ENCODE results near the gene MSRB3.

Gene MSRB3

DNA sequence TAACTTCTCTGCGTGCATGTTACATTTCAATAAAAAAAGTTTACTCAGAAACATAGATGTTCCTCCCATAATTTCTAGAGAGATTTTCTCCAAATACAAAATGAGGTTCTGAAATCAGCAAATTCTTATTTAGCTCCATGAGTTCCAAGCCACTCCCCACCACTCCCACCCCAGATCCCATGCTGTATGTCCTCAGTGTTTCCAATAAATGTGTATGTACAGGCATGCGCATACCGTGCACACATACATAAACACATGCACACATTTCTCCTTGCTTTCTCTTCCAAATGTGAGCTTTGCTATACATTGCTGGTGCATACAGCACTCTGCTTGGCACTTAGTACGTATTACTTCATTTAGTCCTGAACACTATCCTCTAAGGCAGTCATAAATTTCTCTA is 209.7 kb downstream of the MSRB3 start:
- DNase-seq (ENCODE audit: low read depth): no peak
- TF ChIP-seq, protein P1, sequence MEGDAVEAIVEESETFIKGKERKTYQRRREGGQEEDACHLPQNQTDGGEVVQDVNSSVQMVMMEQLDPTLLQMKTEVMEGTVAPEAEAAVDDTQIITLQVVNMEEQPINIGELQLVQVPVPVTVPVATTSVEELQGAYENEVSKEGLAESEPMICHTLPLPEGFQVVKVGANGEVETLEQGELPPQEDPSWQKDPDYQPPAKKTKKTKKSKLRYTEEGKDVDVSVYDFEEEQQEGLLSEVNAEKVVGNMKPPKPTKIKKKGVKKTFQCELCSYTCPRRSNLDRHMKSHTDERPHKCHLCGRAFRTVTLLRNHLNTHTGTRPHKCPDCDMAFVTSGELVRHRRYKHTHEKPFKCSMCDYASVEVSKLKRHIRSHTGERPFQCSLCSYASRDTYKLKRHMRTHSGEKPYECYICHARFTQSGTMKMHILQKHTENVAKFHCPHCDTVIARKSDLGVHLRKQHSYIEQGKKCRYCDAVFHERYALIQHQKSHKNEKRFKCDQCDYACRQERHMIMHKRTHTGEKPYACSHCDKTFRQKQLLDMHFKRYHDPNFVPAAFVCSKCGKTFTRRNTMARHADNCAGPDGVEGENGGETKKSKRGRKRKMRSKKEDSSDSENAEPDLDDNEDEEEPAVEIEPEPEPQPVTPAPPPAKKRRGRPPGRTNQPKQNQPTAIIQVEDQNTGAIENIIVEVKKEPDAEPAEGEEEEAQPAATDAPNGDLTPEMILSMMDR (IDR thresholded peaks at IDR 0.05; ENCODE audit: control insufficient read depth, extremely low read depth, insufficient read depth): no peak

DNA sequence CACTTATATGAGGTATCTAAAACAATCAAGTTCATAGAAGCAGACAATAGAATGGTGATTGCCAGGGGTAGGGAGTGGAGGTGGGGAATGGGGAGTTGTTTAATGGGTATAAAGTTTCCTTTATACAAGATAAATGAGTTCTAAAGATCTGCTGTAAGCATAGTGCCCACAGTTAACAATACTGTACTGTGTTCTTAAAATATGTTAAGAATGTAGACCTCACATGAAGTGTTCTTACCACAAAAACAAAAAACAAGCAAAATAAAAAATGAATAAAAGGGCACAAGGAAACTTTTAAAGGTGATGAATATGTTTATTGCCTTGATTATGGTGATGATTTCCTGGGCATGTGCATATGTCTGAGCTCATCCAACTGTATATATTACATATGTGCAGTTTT is 211.8 kb downstream of the MSRB3 start:
- no peak overlapping the region for H3K4me3 ChIP-seq (ENCODE audit: low read depth, low read length)
- no peak for DNase-seq (ENCODE audit: low read depth)
- TF ChIP-seq, protein P1 (IDR thresholded peaks at IDR 0.05; ENCODE audit: control insufficient read depth, extremely low read depth, insufficient read depth): no peak

More for the DNA sequence above, 209.7 kb downstream of the MSRB3 start:
- H3K4me3 ChIP-seq (ENCODE audit: low read depth, low read length): no peak overlapping the region

DNA sequence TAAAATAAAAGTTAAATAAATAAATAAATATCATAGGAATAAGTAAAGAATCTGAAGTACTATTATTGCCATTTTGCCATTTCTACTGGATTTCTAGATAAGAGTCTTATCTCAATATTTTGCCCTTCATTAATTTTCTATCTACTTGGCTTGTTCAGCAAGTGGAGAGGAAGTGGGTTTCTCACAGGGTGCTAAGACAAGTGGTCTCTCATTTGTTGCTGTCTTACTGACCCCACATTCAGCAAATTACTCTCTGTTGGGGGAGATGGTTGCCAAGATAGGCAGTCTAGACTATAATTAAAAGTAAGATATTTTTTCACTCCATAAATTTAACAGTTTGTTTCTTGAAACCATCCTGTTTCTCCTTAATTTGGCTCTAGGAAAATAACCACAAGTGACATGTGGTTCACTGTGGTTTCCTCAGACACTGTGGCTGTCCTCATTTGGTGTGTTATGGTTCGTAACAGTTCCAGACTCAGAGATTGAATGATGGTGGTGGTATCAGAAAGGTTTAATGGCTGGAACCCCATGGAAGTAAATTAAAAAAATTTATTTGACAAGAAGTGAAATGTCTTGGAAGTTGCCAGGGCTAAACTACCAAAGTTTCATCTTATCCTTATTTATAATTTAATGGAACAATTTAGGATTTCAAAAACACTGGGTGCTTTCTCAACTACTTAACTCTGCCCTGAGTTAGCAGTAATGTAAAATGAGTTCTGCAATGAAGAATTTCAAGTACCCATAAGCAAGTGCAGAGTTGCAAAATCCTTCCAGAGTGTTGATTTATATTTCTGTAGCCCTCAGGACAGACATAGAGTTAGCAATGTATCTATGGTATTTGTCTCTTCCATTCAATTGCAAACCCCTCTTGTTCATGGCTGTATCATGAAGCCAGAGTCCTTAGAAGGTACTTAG is 214.8 kb downstream of the MSRB3 start:
- TF ChIP-seq, protein P1 (IDR thresholded peaks at IDR 0.05; ENCODE audit: control insufficient read depth, extremely low read depth, insufficient read depth): no peak
- no peak for DNase-seq (ENCODE audit: low read depth)

DNA sequence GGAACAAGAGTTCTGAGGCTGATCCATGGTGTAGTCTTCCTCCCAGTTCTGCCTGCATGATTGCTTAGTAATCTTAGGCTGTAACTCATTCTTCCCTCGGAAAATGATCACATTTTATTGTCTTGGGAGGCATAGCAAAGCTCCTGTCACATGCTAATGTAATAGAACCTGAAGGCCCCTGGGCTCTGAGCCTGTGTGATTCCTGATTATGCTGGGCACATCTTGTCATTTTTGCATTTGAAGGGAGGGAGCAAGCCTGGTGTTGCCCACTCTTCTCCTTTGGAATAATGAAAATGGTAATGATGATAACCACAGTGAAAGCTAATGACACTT is 215.4 kb downstream of the MSRB3 start:
- no peak for DNase-seq (ENCODE audit: low read depth)
- TF ChIP-seq, protein P1 (IDR thresholded peaks at IDR 0.05; ENCODE audit: control insufficient read depth, extremely low read depth, insufficient read depth): no peak
- no peak overlapping the region for H3K4me3 ChIP-seq (ENCODE audit: low read depth, low read length)

More for the DNA sequence above, 214.8 kb downstream of the MSRB3 start:
- no peak overlapping the region for H3K4me3 ChIP-seq (ENCODE audit: low read depth, low read length)

DNA sequence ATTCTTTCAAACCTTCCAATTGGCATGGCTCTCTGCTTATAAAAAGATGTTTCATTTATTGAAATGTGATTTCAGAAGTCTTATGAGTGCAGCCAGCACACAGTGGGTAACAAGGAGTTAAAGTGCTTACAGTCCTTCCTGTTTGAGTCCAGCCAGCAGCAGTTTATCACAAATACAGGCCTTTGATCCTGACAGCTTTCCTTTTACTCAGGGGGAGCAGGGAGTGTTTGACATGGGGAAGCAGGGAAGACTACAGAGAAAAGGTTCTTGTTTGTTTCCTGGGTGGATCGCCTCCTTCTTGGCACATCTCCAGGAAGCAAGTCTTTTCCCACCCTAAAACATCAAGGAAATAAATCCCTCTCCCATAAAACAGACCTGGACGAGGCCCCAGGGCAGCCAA is 216.1 kb downstream of the MSRB3 start:
- no peak overlapping the region for H3K4me3 ChIP-seq (ENCODE audit: low read depth, low read length)
- DNase-seq (ENCODE audit: low read depth): no peak
- TF ChIP-seq, protein P1 (IDR thresholded peaks at IDR 0.05; ENCODE audit: control insufficient read depth, extremely low read depth, insufficient read depth): no peak

DNA sequence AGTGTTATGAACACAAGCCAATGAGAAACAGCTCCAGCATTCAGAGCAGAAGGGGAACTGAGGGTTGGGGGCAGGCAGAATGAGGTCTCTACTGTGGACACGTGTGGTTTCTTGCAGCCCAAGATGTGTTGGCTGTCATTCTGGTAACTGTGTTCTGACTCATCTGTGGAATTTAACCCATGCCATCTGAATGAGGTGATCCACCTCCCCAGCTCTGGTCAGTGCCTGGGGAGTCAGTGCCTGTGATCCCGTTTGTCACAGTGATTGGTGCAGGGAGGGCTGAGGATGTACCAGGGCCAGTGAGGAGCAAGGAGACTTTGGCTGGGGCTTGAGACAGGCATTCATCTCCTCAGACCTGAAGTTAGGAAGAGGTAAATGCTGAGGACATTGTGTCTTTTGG is 216.8 kb downstream of the MSRB3 start:
- H3K4me3 ChIP-seq (ENCODE audit: low read depth, low read length): no peak overlapping the region
- no peak for DNase-seq (ENCODE audit: low read depth)
- TF ChIP-seq, protein P1 (IDR thresholded peaks at IDR 0.05; ENCODE audit: control insufficient read depth, extremely low read depth, insufficient read depth): no peak

DNA sequence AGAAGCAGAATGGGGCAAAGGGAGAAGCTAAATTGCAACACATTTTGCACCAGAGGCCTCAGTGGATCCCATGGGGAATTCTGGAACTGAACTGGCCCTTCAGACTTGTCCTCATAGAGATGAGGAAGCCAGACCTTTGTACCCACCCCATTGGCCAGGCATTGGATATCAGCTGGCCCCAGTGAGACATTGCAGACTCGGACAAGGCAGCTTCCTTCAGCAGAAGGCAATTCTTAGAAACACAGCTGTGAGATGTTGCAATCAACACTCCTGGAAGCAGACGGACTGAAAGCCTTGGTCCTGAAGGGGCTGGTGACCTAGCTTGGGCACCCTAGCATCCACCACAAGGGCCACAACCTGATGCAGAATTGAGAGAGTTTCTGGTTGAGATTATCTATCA is 218.1 kb downstream of the MSRB3 start:
- no peak for DNase-seq (ENCODE audit: low read depth)
- H3K4me3 ChIP-seq (ENCODE audit: low read depth, low read length): no peak overlapping the region
- TF ChIP-seq, protein P1 (IDR thresholded peaks at IDR 0.05; ENCODE audit: control insufficient read depth, extremely low read depth, insufficient read depth): no peak
